ENCODE data around the gene RXRA.

The RXRA gene

GRCh38 chr9:134416385-134417015, 90.2 kb downstream of the RXRA start:
- no peak for DNase-seq (ENCODE audit: low read depth in 2 of 2)

DNA sequence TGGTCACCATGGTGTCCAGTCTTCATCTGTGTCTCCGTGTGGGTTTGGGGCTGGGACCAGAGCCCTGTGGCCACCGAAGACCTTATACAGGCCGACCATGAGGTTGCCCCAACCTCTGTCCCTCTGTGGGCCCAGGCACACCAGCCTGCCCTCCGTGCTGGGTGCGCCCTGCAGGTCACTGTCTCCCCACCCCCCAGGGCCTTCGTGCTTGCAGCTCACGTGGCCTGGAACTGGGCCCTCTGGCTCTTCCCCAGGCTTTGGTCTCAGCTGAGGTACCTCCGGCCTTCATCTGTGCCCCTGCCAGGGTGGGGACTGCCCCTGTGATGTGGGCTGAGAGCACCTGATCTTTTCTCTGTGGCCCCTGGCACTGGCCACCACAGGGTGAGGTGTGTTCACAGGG, 92.1 kb downstream of the RXRA start:
- DNase-seq (ENCODE audit: low read depth in 2 of 2): no peak

GRCh38 chr9:134419000-134419683, 92.9 kb downstream of the RXRA start:
- DNase-seq (ENCODE audit: low read depth in 2 of 2): no peak

GRCh38 chr9:134419684-134420076, 93.4 kb downstream of the RXRA start:
- no peak for DNase-seq (ENCODE audit: low read depth in 2 of 2)

DNA sequence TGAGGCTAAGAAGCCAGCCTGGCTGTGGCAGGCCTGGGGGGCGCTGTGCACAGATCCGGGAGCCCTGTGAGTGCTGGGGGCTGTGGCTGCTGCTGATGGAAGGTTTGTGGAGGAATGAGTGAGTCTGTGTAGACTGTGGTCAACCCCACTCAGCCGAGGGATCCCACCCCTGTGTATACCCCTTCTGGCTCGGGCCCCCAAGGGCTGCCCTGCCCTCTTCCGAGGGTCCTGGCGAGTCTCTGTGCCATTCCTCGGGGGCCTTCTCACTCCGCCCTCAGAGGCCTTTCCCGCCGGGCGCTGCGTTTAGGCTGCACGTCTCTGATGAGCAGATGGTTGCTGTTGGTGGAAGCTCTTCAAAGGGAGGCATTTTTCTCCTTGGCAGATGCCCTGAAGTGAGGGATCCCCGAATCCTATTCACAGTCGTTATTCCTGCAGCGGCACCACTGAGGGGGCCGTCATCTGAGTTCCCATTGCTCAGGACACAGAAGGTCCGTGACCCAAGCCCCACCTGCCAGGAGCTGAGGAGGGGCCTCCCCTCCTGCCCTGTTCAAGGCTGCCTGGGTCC, 94.1 kb downstream of the RXRA start:
- DNase-seq (ENCODE audit: low read depth in 2 of 2): no peak

- DNase-seq (ENCODE audit: low read depth in 2 of 2): no peak
Observed at GRCh38 chr9:134420974-134421432, 94.7 kb downstream of the RXRA start.

DNA sequence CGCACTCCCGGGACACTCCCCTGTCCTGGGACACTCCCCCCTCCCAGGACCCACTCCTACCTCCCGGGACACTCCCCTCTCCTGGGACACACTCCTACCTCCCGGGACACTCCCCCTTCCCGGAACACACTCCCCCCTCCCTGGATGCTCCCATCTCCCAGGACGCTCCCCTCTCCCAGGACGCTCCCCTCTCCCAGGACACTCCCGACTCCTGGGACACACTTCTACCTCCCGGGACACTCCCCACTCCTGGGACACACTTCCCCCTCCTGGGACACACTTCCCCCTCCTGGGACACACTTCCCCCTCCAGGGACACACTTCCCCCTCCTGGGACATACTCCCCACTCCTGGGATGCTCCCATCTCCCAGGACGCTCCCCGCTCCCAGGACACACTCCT, 95.6 kb downstream of the RXRA start:
- no peak for DNase-seq (ENCODE audit: low read depth in 2 of 2)

DNA sequence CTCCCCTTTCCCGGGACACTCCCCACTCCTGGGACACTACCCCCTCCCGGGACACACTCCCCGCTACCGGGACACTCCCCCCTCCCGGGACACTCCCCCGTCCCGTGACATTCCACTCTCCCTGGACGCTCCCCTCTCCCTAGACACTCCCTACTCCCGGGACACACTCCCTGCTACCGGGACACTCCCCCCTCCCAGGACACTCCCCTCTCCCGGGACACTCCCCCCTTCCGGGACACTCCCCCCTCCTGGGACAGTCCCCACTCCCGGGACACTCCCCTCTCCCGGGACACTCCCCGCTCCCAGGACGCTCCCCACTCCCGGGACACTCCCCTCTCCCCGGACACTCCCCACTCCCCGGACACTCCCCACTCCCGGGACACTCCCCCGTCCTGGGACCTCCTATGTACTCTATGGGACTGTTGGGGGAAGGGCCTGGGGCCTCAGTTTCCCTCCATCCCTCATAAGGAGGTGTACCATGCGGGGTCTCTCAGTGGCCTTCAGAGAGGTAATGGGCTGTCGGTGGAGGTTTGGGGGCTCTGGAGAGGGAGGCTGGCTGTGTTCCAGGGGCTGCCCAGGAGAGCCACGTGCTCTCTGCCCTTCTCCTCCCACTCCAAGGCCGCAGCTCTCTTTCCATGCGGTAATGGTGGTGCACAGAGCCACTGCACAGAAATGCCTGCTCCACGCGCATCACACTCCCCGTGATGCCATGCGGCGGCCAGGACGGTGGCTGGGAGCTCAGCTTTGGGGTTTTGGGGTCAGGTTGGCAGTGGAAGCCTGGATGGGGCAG, 96.2 kb downstream of the RXRA start:
- no peak for DNase-seq (ENCODE audit: low read depth in 2 of 2)

DNA sequence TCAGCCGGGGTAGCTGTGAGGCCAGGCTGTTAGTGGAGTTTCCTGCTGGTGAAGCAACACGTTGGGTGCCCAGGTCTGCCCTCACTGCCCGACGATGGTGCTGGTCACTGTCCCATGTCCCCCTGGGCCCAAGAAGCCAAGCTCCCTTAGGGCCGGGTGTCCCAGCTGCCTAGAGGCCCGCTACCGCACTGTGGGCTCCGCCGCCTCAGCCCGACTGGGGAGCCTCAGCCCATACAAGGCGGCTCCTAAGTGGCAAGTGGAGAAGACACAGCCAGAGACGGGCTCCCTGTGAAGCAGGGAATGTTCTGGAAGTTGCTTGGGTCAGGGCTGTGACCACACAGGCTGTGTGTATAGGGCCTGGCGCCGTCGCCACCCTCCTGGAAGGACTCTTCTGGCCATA, 96.9 kb downstream of the RXRA start:
- no peak for DNase-seq (ENCODE audit: low read depth in 2 of 2)

- no peak for DNase-seq (ENCODE audit: low read depth in 2 of 2)
Observed at GRCh38 chr9:134423749-134424148, 97.5 kb downstream of the RXRA start.

- DNase-seq (ENCODE audit: low read depth in 2 of 2): no peak
Observed at GRCh38 chr9:134424818-134425217, 98.6 kb downstream of the RXRA start.

GRCh38 chr9:134425401-134425800, 99.1 kb downstream of the RXRA start:
- DNase-seq (ENCODE audit: low read depth in 2 of 2): no peak

DNA sequence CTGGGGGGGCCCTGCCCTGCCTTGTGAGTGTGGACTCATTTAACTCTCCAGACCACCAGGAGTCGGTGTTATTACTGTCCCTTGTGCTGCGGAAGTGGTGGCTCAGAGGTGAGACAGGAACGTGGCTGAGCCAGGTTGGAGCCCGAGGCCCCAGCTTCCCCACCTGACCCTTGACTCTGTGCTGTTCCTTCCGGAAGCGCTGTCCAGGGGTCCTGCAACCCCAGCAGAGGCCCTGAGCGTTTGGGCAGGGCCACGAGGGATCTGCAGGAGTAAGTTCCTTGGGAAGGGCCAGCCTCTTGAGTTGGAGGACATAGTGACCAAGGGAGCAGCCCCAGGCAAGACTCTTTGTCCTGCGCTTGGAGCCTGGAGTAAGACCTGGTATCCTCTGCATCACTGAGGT, 99.6 kb downstream of the RXRA start:
- no peak for DNase-seq (ENCODE audit: low read depth in 2 of 2)

DNA sequence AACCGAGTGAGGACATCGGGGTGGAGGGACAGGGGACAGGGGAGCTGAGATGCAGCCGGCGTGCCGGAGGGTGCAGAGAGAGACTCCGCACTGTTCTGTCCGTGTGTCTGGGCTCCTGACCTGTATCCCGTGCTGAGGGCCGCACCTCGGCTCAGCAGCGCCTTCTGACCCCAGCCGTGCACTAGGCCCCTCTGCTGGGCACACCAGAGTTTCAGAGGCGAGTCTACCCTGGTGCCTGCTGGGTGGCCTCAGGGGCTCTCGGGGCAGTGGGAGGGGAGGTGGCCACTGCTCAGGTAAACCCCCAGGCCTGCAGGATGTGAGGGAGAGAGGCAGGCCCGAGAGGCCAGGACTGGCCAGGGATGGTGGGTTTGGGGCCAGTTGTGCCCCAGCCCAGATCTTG, 100.2 kb downstream of the RXRA start:
- no peak for DNase-seq (ENCODE audit: low read depth in 2 of 2)

- DNase-seq (ENCODE audit: low read depth in 2 of 2): no peak
Observed at GRCh38 chr9:134427153-134427782, 101.0 kb downstream of the RXRA start.

- DNase-seq (ENCODE audit: low read depth in 2 of 2): no peak
Observed at GRCh38 chr9:134428559-134428958, 102.3 kb downstream of the RXRA start.

DNA sequence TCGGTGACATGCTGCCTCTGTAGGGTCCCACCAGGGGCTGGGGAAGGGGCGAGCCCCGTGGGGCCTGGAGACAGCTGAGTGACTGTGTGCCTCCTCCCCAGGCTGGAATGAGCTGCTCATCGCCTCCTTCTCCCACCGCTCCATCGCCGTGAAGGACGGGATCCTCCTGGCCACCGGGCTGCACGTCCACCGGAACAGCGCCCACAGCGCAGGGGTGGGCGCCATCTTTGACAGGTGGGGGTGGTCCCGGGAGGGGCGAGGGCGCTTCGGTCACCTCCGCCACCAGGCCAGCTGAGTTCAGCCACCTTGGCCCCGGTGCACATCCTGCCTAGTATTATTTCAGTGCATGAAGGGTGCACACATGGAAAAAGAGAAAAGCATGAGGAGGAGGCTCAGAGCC, 102.8 kb downstream of the RXRA start:
- DNase-seq (ENCODE audit: low read depth in 2 of 2): no peak

DNA sequence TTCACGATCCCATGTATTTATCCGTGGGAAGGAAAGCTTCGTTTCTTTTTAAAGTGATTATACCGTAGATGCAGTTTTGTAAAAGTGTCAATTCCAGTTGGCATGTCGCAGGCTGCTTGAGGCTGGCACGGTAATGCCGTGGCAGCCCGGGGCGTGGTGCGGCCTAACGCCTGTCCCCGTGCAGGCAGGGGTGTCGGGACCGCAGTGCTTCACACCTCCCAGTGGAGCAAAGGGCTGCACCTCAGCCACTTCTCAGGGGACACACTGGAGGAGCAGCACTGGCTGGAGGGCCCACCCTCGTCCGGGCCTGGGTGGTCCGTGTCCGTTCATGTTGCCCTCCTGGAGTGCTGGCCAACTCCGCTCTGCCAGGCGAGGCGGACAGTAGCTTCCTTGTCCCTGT, 103.2 kb downstream of the RXRA start:
- no peak for DNase-seq (ENCODE audit: low read depth in 2 of 2)

DNA sequence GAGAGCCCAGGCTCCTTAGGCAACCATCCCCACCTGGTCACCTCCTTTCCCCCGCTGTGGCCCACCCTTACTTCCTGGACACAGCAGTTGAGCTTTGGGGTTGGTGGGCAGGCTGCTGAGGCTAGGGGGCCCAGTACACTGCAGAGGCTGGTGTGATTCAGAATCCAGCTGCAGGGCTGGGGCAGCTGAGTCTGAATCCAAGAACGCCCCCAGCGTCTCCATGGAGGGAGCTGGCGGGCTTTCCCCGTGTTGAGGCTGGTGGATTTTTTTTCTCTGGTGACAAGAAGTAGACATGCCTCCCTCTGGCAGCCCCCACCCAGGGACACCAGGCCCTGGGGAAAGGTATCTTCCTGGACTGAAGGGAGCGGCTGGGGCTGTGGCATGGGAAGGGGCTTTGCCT, 104.8 kb downstream of the RXRA start:
- DNase-seq (ENCODE audit: low read depth in 2 of 2): no peak

DNA sequence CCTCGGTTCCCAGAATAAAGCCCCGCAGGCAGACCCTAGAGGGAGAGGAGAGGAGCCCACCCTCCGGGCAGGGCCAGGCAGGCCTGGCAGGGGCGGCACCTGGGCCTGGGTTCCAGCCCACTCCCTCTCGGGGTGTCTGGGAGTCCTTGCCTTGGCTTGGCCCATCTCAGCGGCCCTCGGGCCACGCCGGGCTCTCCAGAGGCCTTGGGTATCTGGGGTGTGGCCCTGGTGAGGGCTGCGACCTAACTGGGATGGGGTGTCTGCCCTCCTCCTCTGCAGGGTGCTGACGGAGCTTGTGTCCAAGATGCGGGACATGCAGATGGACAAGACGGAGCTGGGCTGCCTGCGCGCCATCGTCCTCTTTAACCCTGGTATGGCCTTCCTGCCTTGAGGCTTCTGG, 105.4 kb downstream of the RXRA start:
- no peak for DNase-seq (ENCODE audit: low read depth in 2 of 2)

DNA sequence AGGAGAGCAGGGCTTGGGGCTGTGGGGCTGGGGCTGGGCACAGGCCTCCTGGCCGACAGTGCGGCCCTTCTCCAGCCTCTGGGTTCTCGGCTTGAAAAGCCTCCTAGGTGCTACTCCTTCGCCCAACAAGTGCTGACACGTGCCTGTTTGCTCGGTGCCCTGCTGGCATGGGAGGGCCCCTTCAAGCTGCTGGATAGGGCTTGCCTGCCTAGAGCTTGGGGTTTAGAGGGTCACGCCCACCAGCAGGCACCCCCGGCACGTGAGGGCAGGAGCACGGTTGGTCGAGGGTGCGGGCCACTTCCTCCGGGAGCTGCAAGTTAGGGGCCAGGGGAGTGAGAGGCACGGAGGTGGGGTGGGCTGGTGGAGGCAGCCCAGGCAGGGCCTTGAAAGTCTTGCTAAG, 106.2 kb downstream of the RXRA start:
- DNase-seq (ENCODE audit: low read depth in 2 of 2): no peak

DNA sequence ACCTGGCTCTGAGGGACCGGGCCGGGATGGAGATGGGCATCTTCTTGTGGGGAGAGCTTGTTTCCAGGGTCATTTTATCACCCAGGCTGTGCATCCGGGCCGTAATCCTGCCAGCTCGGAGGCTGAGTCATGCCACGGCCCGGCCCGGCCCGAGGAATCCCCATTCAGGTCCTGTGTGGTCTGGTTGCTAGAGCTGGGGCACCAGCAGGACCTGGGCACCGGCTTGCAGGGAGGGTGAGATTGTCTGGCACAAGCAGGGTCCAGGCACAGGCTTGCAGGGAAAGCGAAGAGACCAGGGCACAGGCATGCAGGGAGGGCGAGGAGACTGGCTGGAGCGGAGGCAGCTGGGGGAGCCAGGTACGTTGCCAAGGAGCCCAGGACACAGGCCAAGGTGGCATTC, 106.8 kb downstream of the RXRA start:
- DNase-seq (ENCODE audit: low read depth in 2 of 2): no peak
